GM19397 (cell line): ENCODE measurements around the gene PLK2.
A peak's percentile ranks its signal among the peaks of the same experiment; 100 is the strongest.

Experiments used
- ATAC-seq: cut with Tn5 transposase; IDR thresholded peaks from one replicate; pipeline ENCODE4 v1.9.1; 2021; ENCODE audit warnings: mild to moderate bottlenecking, moderate library complexity; ENCODE audit not compliant: unreplicated experiment

PLK2 gene

DNA sequence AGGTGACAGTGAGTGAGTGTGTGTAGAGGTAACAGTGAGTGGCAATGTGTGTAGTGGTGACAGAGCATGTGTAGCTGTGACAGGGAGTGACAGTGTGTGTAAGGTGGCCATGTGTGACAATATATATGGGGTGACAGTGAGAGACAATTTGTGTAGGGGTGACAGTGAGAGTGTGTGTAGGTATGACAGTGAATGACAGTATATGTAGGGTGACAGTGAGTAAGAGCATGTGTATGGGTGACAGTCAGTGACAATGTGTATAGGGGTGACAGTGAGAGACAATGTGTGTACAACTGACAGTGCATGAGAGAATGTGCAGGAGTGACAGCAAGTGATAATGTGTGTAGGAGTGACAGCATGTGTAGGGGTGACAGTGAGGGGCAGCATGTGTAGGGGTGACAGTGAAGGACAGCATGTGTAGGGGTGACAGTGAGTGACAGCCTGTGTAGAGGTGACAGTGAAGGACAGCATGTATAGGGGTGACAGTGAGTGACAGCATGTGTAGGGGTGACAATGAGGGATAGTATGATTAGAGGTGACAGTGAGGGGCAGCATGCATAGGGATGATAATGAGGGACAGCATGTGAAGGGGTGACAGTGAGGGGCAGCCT is 21.3 kb upstream of the PLK2 start:
- ATAC-seq: no peak

DNA sequence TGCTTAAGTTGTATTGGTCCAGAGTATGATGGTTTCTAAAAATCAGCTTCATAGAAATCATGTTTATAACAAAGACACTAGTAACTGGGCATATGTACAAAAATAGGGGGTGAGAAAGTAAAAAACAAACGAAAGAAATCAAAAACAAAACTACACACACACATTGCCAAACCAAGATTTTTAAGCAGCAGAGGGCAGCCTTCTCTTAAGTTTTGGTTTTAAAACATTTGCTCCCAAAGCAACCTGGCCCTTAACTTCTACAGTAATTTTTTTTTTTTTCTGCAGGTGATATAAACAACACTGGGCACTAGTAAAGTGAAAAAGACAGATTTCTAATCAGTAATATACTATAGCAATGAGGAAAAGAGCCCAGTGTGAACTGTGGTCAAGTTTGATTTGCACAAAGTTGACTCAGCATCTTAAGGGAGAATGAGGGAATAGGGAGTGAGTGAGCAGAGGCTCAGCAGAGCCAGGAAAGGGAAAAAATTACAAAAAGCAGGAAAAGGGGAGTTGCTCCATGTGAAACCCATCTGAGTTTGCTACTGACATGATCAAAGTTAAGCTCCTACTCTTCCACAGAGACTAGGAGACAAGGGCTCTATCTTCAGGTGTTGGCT is 18.0 kb upstream of the PLK2 start:
- no peak for ATAC-seq

DNA sequence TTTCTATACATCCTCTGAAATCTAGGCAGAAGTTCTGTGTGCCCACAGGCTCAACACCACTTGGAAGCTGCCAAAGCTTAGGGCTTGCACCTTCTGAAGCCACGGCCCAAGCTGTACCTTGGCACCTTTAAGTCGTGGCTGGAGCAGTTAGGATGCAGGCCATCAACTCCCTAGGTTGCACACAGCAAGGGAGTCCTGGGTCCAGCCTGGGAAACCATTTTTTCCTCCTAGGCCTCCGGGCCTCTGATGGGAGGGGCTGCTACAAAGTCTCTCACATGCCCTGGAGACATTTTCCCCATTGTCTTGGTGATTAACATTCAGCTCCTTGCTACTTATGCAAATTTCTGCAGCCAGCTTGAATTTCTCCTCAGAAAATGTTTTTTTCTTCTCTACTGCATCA is 15.5 kb upstream of the PLK2 start:
- no peak for ATAC-seq

DNA sequence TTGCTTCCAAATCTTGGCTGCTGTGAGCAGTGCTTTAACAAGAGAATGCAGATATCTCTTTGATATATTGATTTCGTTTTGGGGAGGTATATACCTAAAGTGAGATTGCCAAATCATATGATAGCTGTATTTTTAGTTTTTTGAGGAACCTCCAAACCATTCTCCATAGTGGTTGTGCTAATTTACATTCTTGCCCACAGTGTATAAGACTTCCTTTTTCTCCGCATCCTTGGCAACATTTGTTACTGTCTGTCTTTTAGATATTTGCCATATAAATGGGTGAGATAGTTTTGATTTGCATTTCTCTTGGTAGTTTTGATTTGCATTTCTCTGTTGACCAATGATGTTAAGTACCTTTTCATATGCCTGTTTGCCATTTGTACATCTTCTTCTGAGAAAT is 10.0 kb upstream of the PLK2 start:
- ATAC-seq: no peak

DNA sequence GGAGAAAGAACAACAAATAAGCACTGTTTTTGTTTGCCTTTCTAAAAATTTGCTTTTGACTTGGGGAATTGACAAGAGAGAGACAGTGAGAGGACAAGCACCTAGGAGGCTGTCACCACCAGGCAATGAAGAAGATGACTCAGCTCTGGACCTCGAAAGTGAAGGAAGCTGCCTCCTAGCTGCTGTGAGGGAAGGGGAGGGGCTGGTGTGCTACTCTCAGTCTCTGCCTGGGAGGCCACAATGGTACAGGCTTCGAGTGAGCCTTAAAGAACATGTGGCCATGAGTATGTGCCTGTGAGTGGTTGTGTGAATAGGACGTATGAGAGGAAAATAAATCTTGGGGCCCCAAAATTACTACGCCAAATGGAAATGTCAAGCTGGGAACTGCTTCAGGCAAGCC is 7.1 kb upstream of the PLK2 start:
- peak; percentile 98 for ATAC-seq

DNA sequence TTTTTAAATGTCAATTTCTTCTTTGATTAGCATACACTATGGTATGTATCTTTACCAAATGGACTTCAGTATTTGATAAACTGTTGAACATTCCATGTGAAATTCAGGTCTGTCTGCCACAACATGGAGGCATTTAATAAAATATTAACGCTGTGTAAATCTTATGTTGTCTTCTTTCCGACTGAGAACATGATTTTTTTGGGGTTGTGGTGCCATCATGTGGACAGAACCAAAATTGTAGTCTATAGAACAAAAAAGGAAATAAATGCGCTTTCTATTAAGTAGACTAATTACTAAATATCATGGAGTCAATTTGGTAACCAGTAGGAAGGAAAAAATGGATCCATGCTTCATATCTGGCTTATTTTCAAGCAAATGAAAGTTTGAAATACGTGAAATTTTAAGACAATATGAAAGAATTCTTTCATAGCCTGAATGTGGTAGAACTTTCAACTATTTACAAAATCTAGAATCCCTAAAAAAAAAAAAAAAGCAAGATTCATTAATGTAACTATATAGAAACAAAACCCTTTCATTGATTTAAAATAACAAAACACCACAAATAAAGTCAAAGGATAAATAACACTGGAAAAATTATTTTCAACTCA is 2.8 kb upstream of the PLK2 start:
- ATAC-seq: no peak

DNA sequence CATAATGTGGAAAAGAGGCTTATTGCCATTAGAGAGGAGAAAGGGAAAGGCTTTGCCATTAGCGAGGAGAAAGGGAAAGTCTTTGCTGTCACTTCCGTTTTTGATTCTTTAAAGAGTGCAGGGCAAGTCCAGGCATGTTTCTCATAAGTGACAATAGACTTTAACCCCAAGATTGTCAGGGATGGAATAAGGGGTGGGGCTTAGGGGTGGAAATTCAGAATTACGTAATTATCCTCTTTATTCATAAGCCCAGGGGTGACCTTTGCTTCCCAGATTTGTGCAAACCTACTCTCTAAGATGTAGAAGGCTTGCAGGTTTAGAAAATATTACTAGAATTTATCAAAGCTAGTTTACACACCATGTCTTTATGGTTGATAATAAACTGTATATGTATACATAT is 2.3 kb upstream of the PLK2 start:
- ATAC-seq: no peak

DNA sequence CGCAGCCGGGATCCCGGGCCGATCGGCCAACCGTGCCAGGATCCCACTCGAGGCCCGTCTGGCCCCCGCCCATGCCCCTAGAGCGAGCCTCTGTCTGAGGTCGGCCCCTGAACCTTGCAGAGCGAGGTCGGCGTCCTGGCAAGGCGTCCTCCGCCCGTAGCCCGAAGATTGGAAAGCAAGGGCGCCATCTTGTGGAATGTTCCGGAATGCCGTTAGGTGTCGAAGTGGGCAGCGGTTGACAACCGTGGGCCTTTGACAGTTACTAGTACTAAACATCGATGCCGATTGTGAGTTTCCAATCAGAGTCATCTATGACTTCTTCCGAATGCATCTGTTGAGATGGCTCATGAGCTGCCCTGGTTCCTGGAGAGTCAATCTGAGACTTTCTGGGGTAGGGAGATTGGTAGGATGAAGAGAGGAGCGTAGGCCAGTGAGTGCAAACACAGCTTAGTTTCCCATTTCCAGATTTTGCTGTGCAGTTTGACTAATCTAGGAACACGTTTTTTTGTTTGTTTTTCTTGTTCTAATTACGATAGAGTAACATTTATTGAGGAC is 923 bp upstream of the PLK2 start:
- peak; percentile 76 for ATAC-seq

DNA sequence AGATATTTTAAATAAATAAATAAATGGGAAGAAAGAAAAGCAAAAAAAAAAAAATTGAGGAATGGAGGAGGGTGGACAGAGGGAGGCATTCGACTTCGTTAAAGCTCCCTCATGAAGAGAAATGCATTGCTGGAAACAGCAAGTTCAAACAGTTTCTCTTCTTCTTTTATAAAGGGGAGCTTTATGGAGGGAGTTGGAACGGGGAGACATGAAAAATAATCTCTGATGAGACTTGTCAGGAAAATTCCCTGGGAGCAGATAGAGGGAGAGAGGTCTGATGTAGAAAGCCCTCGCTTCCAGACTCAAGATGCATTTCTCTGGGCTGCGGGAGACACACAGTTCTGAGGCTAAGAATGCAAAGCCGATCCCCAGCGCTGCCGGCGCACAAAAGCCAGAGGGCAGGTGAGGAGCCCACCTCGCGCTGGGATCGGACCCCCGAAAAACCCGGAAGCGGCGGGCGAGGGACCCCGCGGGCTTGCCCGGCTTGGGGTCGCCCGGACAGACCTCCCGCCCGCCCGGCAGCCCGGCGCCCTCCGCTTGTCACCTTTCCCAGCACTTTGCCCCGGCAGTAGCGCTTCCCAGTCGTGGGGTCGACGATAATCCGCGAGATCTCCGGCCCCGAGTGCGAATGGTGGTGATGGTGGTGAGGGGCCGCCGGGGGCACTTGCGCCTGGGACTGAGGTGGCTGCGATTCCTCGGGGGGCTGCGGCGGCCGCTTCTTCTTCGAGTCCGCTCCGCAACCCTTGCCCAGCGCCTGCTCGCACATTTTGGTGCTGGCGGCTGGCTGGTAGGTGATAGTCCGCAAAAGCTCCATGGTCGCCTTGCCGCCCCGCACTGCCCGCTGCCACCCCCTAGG is 512 bp downstream of the PLK2 start:
- peak; percentile 2 for ATAC-seq

DNA sequence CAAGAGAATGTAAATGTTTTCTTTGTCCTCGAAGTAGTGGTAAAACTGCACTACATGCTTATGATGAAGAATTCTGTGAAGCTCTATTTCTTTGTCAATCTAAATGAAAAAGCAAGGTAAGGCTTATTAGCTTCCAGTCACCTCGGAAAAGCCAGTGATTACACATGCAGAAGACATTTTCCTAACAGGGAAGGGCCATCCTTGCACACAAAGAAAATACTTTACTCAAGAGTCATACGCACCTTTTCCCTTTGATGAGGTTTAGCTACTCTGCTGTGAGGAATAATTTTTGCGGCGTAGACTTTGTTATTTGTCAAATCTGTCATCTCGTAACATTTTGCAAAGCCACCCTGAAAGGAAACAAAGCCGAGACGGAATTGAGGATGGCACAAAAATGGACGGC is 1.1 kb downstream of the PLK2 start:
- ATAC-seq: no peak

DNA sequence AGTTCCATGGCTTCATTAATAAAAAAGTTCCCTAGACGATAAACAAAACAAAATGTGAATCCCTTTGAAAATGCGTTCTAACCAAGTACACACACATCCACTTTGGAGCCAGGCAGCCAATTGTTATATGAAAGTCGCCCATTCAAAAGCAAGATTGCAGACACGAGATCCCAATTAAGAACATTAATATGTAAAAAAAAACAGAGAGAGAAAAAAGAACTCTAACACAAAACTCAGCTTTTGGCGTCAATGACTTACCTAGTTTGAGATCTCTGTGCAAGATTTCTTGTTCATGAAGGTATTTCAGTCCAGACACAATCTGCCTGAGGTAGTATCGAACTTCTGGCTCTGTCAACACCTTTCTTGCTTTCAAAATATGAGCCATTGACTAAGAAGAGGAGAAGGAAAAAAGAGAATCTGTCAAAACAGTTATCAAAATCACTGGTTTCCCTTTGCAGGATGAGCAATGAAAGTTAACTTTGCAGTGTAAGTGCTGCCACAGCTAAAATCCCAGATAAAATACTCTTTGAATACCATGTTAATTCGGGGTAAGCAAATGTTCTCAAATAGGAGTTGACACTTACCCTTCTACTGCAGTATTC is 1.6 kb downstream of the PLK2 start:
- no peak for ATAC-seq

DNA sequence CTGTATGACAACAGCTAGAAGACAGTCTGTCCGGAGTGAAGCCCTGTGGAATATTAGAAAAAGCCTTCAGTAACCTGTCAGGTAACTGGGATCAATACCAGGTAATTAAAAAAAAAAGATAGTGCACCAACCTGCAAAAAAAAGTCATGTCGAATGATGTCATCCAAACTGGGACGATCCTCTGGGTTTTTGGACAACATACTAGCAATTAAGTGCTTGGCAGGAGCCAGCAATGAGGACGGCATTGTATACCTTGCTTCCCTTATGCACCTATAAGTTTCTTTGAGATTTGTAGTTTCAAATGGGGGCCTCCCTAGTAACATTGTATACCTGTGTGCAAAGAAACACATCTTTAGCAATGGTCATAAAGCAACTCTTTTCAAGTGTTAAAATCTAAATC is 2.8 kb downstream of the PLK2 start:
- ATAC-seq: no peak

DNA sequence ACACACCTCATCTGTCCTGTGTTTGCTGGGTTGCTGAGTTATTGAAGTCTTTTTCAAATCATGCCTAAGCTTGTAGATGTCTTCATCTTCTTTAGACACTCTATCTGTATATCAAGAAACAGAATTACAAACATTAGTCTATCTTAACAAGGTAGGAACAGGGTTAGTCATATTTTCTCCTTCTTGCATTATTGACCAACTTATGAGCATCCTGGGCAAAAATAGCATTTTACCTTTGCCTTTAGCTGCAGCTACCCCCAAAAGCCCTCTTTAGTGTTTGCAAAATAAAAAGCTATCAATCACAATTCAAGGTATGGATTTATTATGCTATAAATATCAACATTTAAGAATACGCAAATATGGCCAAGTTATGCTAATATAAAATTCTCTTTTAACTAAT is 3.4 kb downstream of the PLK2 start:
- no peak for ATAC-seq

DNA sequence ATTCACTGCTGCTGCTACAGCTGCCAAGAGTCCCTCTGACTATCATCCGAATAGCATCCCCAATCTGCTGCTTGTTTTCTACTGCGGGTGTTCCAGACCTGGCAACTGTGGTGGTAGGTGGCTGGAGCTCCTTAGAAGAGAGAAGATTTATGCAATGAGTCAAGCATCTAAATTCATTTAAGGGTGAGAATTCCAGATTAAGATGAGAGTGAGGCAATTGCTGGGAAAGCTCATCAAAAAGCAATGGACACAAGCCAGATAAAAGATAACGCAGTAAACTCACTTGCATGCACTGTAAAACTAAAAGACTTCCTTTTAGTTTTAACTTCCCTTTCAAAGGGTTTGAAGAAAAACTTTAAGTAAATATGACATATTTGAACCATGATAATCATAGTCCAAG is 3.9 kb downstream of the PLK2 start:
- ATAC-seq: no peak

DNA sequence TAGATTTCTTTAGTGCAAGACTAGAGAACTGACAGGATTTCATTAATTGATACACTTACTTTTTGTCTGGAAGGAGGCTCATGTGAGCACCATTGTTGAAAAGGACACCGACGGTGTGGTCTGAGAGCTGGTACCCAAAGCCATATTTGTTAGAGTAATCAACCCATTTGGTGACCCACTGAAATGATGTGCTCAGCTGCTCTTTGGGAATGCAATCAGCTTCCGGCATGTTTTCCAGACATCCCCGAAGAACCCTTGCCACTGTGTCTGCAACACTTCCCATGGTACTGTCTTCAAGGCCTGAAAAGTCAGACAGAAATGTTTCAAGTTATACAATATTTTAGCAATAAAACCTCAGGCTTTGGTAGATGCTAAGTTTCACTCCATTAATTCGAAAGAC is 4.4 kb downstream of the PLK2 start:
- ATAC-seq: no peak

DNA sequence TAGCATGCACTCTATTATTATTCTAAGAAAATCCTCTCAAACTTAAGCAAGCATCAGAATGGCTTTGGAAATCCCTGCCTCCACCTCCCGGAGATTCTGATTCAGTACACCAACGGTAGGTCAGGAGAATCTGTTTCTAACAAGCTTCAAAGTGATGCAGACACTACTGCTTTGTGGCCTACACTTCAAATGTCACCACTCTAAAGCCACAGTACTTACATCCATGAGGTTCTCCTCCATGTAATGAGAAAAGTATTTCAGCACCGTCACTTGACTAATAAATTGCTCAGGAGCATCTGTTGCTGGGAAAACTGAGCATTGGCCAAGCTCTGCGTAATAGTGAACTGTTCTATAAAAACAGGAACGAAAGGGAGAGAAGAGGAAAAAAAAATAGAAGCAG is 4.8 kb downstream of the PLK2 start:
- no peak for ATAC-seq

DNA sequence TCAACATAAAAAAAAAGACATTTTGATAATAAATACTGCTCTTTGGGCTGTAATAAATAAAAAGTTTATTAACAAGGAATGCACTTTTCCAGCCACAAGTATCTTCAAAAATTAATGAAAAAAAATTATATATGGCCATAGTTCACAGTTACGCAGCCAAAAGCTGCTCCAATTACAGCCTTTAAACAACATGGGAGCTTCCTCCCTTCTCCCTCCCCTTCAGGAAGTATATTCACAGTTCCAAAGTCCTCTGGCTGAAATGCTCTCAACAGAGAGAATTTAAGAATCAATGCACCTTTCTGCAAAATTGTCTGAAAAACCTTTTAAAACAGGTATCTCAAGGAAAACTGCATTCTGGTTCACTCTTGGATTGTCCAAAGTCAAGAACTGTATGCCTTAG is 5.9 kb downstream of the PLK2 start:
- no peak for ATAC-seq

DNA sequence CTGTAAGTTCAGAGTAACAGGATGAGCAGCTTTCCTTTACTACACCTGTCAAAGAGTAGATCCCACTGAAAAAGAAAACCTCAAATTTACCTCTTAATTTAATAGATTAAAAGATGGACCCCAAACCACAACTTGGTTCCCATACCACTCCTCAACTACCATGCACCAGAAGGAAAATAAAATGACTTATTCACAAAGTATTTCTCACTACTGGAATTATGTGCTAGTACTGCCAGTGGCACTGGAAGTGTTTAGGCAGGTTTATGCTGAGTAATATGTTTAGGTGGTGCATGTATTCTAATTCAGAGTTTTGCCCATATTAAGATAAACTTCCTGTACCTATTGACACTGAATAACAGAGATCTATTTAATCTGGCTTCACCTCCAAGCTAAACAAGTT is 6.6 kb downstream of the PLK2 start:
- no peak for ATAC-seq

DNA sequence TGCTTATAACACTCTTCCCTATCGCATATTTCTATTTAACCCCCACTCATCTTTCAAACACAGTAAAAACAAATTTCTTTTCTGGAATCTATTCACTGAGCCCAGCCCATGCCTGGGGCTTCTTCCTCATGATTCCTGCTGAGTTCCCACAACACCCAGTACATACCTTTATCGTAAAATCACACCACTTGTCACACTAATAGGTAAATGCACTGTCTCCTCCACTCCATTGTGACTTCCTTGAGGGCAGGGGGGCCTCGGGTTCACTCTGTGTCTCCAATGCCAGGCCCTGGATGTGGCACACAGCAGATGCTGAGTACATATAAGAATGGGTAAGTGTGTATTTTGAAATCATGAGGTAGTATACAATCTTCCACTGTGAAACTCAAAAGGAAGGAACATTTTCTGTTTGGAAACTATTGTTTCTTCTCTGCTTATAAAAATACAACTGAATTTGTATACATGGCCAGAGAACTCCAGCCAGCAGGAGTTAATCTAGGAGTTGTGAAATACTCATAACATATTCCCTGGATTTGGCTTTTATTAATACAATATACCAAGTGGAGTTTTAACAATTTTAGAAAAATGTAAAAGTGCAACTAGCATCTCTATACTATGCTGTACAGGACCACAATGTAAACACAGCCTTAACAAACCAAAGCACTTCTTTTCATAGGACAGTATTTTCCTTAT is 7.2 kb downstream of the PLK2 start:
- no peak for ATAC-seq

DNA sequence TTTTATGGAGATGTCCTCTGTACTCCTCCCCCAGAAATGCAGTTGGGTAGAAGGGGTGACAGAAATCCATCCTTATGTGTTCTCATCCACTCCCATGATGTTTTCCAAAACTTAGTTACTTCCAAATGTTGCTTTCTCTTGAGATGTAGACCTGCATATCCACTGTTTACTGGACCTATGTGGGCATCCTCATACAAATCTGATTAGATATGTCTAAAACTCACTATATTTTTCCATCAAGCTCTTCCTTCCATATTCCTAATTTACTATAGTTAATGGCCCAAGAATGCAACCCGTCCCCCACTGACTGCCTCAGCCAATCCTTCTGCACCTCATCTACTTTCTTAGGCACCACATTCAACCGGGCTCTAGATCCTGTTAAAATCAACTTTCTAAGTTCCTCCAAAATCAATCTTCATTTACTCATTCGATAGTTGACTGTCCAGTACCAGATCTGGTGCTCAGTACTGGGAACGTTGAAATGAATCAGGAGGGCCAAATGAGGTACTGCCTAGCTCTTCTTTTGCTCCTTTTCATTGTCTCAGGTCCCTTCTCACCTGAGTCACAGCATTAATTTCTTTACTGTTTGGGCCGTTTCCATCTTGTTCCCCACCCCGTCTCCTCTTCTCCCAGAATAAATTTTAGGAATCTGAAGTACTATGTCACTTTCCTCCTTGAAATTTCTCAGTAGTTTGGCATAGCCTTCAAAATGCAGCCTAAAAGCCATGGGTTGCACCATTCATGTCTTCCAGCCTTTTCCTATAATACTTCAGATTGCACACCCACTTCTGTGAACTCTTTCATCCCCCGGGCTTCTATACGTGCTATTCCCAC is 7.9 kb downstream of the PLK2 start:
- ATAC-seq: no peak
